ENCODE results near the gene SDR42E1. TPM values are rescaled to one million over a fixed set of nuclear protein-coding genes. Genes with fewer than 3 reads are reported as not detected.

Gene SDR42E1
- total RNA-seq, 4 donors from 2014 or later: under 0.01 to 5.1 (median 1.5) TPM

- no peak for DNase-seq
These were observed 44.7 kb upstream of the SDR42E1 start for GRCh38 chr16:82055728-82056549.

DNA sequence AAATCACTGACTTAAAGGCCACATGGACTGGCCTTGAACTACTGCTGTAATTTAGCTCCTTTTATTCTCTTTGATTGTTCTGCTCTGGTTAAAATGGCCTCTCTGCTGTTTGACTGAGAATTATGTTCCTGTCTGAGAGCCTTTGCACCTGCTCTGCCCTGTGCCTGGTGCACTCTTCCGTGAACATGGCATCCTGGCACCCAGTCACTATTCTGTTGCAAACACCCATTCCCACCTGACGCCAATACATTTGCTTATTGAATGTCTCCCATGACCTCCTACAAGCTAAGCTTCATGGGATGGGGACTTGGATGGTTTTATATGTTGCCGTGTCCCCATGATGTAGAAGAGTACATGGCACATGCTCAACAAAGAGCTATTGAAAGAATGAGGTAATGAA lies 43.8 kb upstream of the SDR42E1 start:
- TF ChIP-seq POLR2A (IDR thresholded peaks at IDR 0.05): no peak
- TF ChIP-seq, protein P1, sequence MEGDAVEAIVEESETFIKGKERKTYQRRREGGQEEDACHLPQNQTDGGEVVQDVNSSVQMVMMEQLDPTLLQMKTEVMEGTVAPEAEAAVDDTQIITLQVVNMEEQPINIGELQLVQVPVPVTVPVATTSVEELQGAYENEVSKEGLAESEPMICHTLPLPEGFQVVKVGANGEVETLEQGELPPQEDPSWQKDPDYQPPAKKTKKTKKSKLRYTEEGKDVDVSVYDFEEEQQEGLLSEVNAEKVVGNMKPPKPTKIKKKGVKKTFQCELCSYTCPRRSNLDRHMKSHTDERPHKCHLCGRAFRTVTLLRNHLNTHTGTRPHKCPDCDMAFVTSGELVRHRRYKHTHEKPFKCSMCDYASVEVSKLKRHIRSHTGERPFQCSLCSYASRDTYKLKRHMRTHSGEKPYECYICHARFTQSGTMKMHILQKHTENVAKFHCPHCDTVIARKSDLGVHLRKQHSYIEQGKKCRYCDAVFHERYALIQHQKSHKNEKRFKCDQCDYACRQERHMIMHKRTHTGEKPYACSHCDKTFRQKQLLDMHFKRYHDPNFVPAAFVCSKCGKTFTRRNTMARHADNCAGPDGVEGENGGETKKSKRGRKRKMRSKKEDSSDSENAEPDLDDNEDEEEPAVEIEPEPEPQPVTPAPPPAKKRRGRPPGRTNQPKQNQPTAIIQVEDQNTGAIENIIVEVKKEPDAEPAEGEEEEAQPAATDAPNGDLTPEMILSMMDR (IDR thresholded peaks at IDR 0.05): no peak
- Histone ChIP-seq H3K9me3 (no peaks in the 10 kb centered on the region), H3K4me3 (no peak overlapping the region), H3K36me3 (no peaks in the 10 kb centered on the region), H3K4me1 (no peaks in the 10 kb centered on the region), H3K27me3 (no peaks in the 10 kb centered on the region), H3K27ac (no peak overlapping the region)
- intact Hi-C loops (cut with DNase I; ENCODE audit: low total_unique reads): no loop called here
- DNase-seq: no peak

More at GRCh38 chr16:82055728-82056549, 44.7 kb upstream of the SDR42E1 start:
- Histone ChIP-seq H3K27ac (no peak overlapping the region), H3K27me3 (no peaks in the 10 kb centered on the region), H3K9me3 (no peaks in the 10 kb centered on the region), H3K4me1 (no peaks in the 10 kb centered on the region), H3K36me3 (no peaks in the 10 kb centered on the region), H3K4me3 (no peak overlapping the region)
- intact Hi-C loops (cut with DNase I; ENCODE audit: low total_unique reads): no loop called here
- TF ChIP-seq, protein P1 (IDR thresholded peaks at IDR 0.05): no peak

GRCh38 chr16:82051656-82052055 lies 40.4 kb upstream of the SDR42E1 start:
- H3K36me3 ChIP-seq: no peaks in the 10 kb centered on the region
- no peaks in the 10 kb centered on the region for H3K4me1 ChIP-seq
- no peaks in the 10 kb centered on the region for H3K9me3 ChIP-seq
- intact Hi-C loops (cut with DNase I; ENCODE audit: low total_unique reads): no loop called here
- no peaks in the 10 kb centered on the region for H3K27me3 ChIP-seq
- DNase-seq: no peak
- H3K27ac ChIP-seq: no peak overlapping the region
- no peak overlapping the region for H3K4me3 ChIP-seq
- TF ChIP-seq, protein P1 (IDR thresholded peaks at IDR 0.05): no peak
- TF ChIP-seq POLR2A (IDR thresholded peaks at IDR 0.05): no peak

DNA sequence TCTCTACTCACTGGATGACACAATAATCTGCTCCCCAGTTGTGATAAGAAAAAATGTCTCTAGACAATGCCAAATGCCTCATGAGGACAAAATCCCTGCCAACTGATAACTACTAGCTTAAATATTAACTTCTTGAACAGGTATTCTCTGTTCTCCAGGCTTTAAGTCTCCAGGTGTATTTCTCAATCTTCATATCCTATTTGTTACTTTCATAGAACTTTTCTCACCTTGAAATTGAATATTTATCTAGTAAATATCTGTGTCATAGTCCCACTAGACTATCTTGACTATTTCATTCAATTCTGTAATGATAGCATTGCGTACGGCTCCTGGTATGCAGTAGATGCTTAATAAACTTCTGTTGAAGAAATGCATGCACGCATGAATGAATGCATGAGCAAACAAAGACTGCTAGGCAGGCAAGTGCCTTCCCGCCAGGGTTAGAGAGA lies 39.7 kb upstream of the SDR42E1 start:
- H3K4me3 ChIP-seq: no peak overlapping the region
- no peaks in the 10 kb centered on the region for H3K27me3 ChIP-seq
- no peaks in the 10 kb centered on the region for H3K4me1 ChIP-seq
- no peak overlapping the region for H3K27ac ChIP-seq
- no peaks in the 10 kb centered on the region for H3K9me3 ChIP-seq
- intact Hi-C loops (cut with DNase I; ENCODE audit: low total_unique reads): no loop called here
- no peak for DNase-seq
- TF ChIP-seq, protein P1 (IDR thresholded peaks at IDR 0.05): no peak
- no peaks in the 10 kb centered on the region for H3K36me3 ChIP-seq

GRCh38 chr16:82050506-82050905 lies 39.2 kb upstream of the SDR42E1 start:
- Histone ChIP-seq H3K4me3 (no peak overlapping the region), H3K36me3 (no peaks in the 10 kb centered on the region), H3K9me3 (no peaks in the 10 kb centered on the region), H3K4me1 (no peaks in the 10 kb centered on the region), H3K27ac (no peak overlapping the region), H3K27me3 (no peaks in the 10 kb centered on the region)
- intact Hi-C loops (cut with DNase I; ENCODE audit: low total_unique reads): no loop called here
- no peak for TF ChIP-seq POLR2A (IDR thresholded peaks at IDR 0.05)
- TF ChIP-seq, protein P1 (IDR thresholded peaks at IDR 0.05): no peak
- no peak for DNase-seq

Measured in uterus (tissue), 4 donors.